SKM-1 treated with dmso at 0.1 percent for 144 hours (cell line): Measurements from ENCODE around the gene ICAM2.

Experiments
- DNase-seq: peaks from one replicate; lab custom pipeline; 2025; ENCODE audit not compliant: unreplicated experiment; lab: John Stamatoyannopoulos, UW

Gene ICAM2

GRCh38 chr17:63978272-63979200 lies 41.9 kb downstream of the ICAM2 start:
- no peak for DNase-seq

DNA sequence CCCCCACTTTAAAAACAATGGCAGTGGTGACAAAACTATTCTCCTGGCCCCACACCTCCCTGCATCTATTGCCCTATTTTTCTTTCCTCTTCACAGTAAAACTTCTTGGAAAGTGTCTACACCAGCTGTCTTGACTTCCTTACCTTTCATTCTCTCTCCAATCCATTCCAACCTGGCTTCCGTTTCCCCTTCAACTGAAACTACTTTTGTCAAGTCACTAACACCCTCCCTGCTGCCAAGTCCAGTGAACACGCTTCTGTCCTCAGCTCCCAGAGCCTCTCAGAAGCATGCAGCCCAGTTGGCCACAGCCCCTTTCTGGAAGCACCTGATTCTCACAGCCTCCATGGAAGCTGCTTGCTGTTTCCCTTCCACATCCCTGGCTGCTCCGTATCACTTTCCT lies 43.7 kb downstream of the ICAM2 start:
- DNase-seq, result no peak

DNA sequence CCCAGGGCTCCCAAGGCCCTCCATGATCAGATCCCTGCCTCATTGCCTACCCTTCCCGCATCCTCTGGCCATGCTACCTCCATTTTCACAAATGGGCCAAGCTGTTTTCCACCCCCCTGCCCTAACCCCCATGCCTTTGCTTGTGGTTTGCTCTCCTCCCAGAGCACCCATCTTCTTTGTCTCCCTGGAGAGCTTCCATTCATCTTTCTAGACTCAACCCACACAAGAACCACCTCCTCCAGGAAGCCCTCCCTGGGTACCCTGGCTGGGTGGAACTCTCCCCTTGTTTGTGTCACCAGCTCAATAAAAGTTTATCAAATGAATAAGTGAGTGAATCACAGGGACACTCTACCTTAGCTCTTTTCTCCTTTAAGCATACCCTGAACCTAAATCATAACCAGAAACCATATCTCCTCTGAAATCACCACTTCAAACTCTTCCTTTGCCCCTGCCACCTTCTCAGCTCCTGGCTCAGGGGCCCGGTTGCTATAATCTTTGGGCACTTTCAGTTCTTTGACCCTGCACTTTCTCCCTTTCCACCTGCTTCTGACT lies 44.8 kb downstream of the ICAM2 start:
- DNase-seq, result no peak

DNA sequence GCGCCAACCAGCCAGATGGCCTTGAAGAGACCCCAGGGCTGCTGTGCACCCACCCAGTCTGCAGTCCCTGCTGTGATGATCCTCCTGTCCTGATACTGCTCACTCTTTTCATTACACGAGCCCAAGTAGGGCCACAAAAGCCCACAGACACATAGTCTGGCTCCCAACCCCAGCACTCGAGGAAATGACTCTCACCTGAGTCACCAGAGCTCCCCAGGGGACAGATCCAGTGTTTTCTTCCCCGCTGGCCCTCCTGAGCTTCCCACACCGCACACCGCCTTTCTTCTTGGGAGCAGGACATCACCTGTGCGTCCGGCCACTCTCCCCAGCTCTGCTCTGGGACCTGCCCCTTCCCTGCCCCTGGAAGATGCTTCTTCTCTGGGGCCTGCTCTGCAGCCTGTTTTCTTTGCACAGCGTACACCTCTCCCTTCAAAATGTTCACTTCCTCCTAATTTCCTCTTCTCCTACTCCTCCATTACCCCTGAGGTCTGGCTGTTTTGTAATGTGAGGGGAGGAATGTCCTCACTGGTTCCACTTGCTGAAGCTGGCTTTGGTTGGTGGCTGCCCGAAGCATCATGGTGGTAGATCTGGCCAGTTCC lies 45.7 kb downstream of the ICAM2 start:
- DNase-seq, result peak; percentile 26

- no peak for DNase-seq
These were observed 46.4 kb downstream of the ICAM2 start for GRCh38 chr17:63973930-63974593.

- no peak for DNase-seq
These were observed 47.2 kb downstream of the ICAM2 start for GRCh38 chr17:63973247-63973646.

- DNase-seq, result no peak
These were observed 47.6 kb downstream of the ICAM2 start, which contains the start of gene SCN4A for GRCh38 chr17:63972796-63973195. SCN4A (minus strand) TSS chr17:63972918; CDS start chr17:63972841, 77 bp downstream.

DNA sequence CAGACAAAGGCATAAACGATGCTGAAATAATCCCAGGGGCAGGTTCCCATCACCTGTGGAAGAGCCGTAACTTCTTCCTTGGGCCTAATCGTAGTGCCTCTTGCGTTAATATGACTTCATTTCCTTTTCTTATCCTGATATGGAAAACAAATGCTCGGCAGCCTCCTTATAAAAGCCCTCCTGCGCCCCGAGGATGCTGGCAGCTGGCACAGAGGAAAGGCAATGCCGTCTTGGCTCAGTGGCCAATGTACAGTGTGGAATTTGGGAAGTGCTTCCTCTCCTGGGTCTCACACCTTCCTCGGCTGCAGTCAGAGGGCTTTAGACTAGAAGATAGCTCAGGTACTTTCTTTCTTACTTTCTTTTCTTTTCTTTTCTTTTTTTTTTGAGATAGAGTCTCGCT lies 51.2 kb downstream of the ICAM2 start:
- DNase-seq, result no peak

DNA sequence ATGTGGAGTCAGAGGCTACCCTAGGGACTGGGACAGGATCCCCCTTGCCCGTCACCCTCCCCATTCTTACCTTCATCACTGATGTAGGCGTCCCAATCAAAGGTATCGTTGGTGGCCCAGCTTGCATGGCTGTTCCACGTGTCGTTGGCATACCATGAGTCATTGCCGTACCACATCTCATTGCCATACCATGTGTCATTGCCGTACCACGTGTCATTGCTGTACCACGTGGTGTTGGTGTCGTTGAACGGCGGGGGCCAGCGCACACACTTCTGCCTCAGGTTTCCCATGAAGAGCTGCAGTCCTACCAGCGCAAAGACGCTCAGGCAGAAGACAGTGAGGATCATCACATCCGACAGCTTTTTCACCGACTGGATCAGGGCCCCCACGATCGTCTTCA lies 52.5 kb downstream of the ICAM2 start:
- no peak for DNase-seq

DNA sequence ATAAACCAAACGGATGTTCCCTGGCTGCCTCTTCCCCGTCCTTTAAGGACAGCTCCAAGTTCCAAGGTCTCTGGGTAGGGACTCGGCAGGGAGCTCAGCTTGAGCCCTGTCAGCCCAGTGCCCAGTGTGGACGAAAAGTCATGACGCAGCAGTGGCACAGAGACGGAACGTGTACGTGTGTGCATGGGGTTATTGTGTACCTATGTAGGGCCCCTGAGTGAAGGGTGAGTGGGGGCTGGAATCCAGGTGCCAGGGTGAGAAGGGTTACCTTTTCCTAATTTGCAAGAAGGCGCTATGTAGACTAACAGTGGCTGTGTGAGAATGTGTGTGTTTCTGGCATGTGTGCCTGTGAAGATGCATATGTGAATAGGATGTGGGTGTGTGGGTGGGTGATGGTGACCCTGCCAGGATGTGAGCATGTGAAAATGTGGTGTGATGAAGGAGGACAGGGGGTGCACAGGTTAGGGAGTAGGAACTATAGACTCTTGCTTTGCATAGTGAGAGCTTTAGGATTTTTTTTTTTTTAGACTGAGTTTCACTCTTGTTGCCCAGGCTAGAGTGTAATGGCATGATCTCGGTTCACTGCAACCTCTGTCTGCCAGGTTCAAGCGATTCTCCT lies 53.7 kb downstream of the ICAM2 start:
- DNase-seq, result no peak

GRCh38 chr17:63963123-63963522 lies 57.3 kb downstream of the ICAM2 start:
- no peak for DNase-seq

DNA sequence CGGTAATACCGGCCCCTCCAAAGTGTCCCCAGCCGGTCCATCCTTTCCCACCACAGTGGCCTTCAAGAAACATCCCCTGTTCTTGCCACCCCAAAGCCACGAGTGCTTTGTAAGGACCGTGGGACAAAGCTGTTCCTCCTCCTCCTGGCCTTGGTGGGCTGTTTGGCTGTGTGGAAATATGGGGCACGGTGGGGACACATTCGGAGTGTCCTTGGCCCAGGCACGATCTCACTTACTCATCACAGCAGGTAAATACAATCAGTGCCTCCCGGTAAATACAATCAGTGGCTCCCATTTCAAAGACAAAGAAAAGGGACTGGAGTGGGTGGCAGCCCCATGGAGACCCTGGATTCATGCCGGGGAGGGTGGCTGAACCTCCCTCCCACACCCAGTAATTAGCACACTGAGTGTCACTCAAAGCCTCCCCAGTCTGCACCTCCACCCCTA lies 58.1 kb downstream of the ICAM2 start:
- no peak for DNase-seq

- peak; percentile 82 for DNase-seq
These were observed 58.8 kb downstream of the ICAM2 start for GRCh38 chr17:63961355-63962212.

GRCh38 chr17:63960430-63960829 lies 60.0 kb downstream of the ICAM2 start:
- DNase-seq, result no peak

GRCh38 chr17:63960006-63960405 lies 60.4 kb downstream of the ICAM2 start:
- no peak for DNase-seq

GRCh38 chr17:63956296-63956920 lies 64.0 kb downstream of the ICAM2 start:
- DNase-seq, result no peak

- DNase-seq, result no peak
These were observed 64.6 kb downstream of the ICAM2 start for GRCh38 chr17:63955791-63956190.

- no peak for DNase-seq
These were observed 65.2 kb downstream of the ICAM2 start for GRCh38 chr17:63955232-63955631.

DNA sequence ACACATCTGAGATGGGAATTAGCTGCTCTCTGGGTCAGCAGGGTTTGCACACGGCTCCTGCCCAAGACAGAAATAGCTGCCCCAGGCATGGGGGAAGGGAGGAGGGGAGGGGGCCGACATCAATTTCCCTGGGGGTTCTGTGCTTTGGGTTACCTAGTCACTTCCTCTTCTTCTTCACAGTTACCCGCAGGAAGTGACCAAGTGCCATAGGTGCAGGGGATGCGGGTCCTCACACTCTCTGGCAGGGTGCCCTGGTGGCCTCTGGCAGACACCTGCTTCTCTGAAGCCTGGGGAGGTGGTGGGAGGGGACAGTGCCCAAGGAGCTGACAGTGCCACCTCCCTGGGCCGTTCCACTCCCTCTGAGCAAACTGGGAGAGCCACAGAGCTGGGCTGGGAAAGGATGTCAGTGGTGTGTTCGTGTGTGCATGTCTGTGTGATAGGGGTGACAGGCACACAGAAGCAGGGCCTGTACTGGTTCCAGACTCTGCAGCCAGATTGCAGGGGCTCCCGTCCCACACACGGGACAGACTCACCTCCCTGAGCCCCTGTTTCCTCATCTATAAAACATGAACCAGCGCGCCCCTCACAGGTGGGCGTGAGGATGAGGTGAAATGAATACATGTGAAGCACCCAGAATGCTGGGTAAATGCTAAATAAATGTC lies 65.9 kb downstream of the ICAM2 start:
- DNase-seq, result peak; percentile 4
